ENCODE results near the gene GSTO1.

The GSTO1 gene

GRCh38 chr10:104230490-104230889 is 24.2 kb upstream of the GSTO1 start:
- H3K4me3 ChIP-seq (ENCODE audit: low read depth, low read length): no peak overlapping the region
- TF ChIP-seq CTCF (IDR thresholded peaks at IDR 0.05; ENCODE audit: low read depth, low read length): no peak

GRCh38 chr10:104231784-104232612 is 22.7 kb upstream of the GSTO1 start, which contains the start of gene CFAP43:
Gene CFAP43 (minus strand): TSS chr10:104232364. CDS start chr10:104232246, 118 bp downstream.
- TF ChIP-seq CTCF (IDR thresholded peaks at IDR 0.05; ENCODE audit: low read depth, low read length): no peak
- H3K4me3 ChIP-seq (ENCODE audit: low read depth, low read length): peak within 1 kb of the TSS; percentile 82

- H3K4me3 ChIP-seq (ENCODE audit: low read depth, low read length): peak overlapping the region; percentile 82
- no peak for TF ChIP-seq CTCF (IDR thresholded peaks at IDR 0.05; ENCODE audit: low read depth, low read length)
Measured at GRCh38 chr10:104232613-104233102, 22.0 kb upstream of the GSTO1 start.

GRCh38 chr10:104233817-104234216 is 20.9 kb upstream of the GSTO1 start:
- no peak for TF ChIP-seq CTCF (IDR thresholded peaks at IDR 0.05; ENCODE audit: low read depth, low read length)
- H3K4me3 ChIP-seq (ENCODE audit: low read depth, low read length): no peak overlapping the region

GRCh38 chr10:104234934-104235333 is 19.8 kb upstream of the GSTO1 start:
- no peak for TF ChIP-seq CTCF (IDR thresholded peaks at IDR 0.05; ENCODE audit: low read depth, low read length)
- H3K4me3 ChIP-seq (ENCODE audit: low read depth, low read length): no peak overlapping the region

GRCh38 chr10:104235801-104236200 is 18.9 kb upstream of the GSTO1 start:
- TF ChIP-seq CTCF (IDR thresholded peaks at IDR 0.05; ENCODE audit: low read depth, low read length): no peak
- no peak overlapping the region for H3K4me3 ChIP-seq (ENCODE audit: low read depth, low read length)

- TF ChIP-seq CTCF (IDR thresholded peaks at IDR 0.05; ENCODE audit: low read depth, low read length): no peak
- no peak overlapping the region for H3K4me3 ChIP-seq (ENCODE audit: low read depth, low read length)
Measured at GRCh38 chr10:104240078-104240477, 14.6 kb upstream of the GSTO1 start.
